T-cell (primary cell): Measurements from ENCODE around the gene PVALB. TPM values are rescaled to one million over a fixed set of nuclear protein-coding genes. Genes with fewer than 3 reads are reported as not detected.

Experiments used
- ATAC-seq, 4 experiments: fragments of 200-7000 bp in 3 of 4; fragments of 150-1000 bp in 1 of 4; cut with Tn5 transposase; replicated peaks in 1 of 4; 1 replicate in 3 of 4; 2 replicates in 1 of 4; pipeline ENCODE4 v1.10.0; 2021; ENCODE audit warnings: moderate library complexity in 3 of 4, mild to moderate bottlenecking in 2 of 4, moderate number of reproducible peaks in 1 of 4
- CTCF ChIA-PET, 2 donors: fragments of 300-600 bp; sonication (Branson Sonifier 250); formaldehyde crosslinking; loops; one replicate each; lab custom pipeline; 2022; ENCODE audit warnings: antibody characterized with exemption in 2 of 2; lab: Charles Lee
- POLR2A ChIA-PET, 2 donors: fragments of 300-600 bp; sonication (Branson Sonifier 250); formaldehyde crosslinking; loops; one replicate each; lab custom pipeline; 2022; ENCODE audit warnings: antibody characterized with exemption in 2 of 2; lab: Charles Lee
- DNase-seq, 35 experiments: peaks; one replicate each; pipeline versions ENCODE4 v3.0.0 to v3.0.0-alpha.2; 2013 to 2023
- H3K27ac ChIP-seq: one replicate; pipeline ENCODE4 v1.5.1; 2013; ENCODE audit warnings: low read length
- H3K27me3 ChIP-seq, 2 experiments: replicated peaks in 1 of 2; 1 replicate in 1 of 2; 2 replicates in 1 of 2; pipeline versions ENCODE4 v1.6.1 to v1.7.0; 2013; ENCODE audit warnings: low read length in 1 of 2, mixed read lengths in 1 of 2; ENCODE audit not compliant: control insufficient read depth in 2 of 2, insufficient read depth in 2 of 2; ENCODE audit errors: extremely low read depth in 1 of 2
- H3K36me3 ChIP-seq, 2 donors: 1 replicate in 1 of 2; 2 replicates in 1 of 2; pipeline versions ENCODE4 v1.6.1 to v1.7.0; 2013; ENCODE audit warnings: low read length in 1 of 2; ENCODE audit not compliant: control insufficient read depth in 2 of 2, insufficient read depth in 1 of 2; ENCODE audit errors: extremely low read depth in 1 of 2
- H3K4me1 ChIP-seq, 2 experiments: 1 replicate in 1 of 2; 2 replicates in 1 of 2; pipeline versions ENCODE4 v1.6.1 to v1.7.0; 2013; ENCODE audit warnings: low read length in 2 of 2, mixed read lengths in 1 of 2; ENCODE audit not compliant: insufficient read depth in 2 of 2, control insufficient read depth in 1 of 2; ENCODE audit errors: extremely low read depth in 1 of 2
- H3K4me3 ChIP-seq, 2 donors: 1 replicate in 1 of 2; 2 replicates in 1 of 2; pipeline versions ENCODE4 v1.5.1 to v1.7.0; 2013; ENCODE audit warnings: mild to moderate bottlenecking in 2 of 2, low read length in 1 of 2, moderate library complexity in 1 of 2; ENCODE audit not compliant: control insufficient read depth in 1 of 2; ENCODE audit errors: extremely low read depth in 1 of 2
- H3K9me3 ChIP-seq: 2 replicates; pipeline ENCODE4 v1.7.0; 2013
- H3K27ac Mint-ChIP-seq, 2 donors: one replicate each; pipeline ENCODE4 v1.8.0; 2020 to 2021; ENCODE audit warnings: mild to moderate bottlenecking in 2 of 2, mixed read lengths in 2 of 2
- H3K27me3 Mint-ChIP-seq, 2 donors: one replicate each; pipeline ENCODE4 v1.8.0; 2021 to 2022; ENCODE audit warnings: mixed read lengths in 2 of 2
- H3K36me3 Mint-ChIP-seq: one replicate; pipeline ENCODE4 v1.8.0; 2021; ENCODE audit warnings: mixed read lengths
- H3K4me1 Mint-ChIP-seq, 3 donors: one replicate each; pipeline ENCODE4 v1.8.0; 2020 to 2022; ENCODE audit warnings: mixed read lengths in 3 of 3, mild to moderate bottlenecking in 1 of 3
- H3K4me3 Mint-ChIP-seq, 3 donors: one replicate each; pipeline ENCODE4 v1.8.0; 2020 to 2022; ENCODE audit warnings: mild to moderate bottlenecking in 3 of 3, mixed read lengths in 3 of 3, moderate library complexity in 3 of 3
- H3K9me3 Mint-ChIP-seq, 3 donors: one replicate each; pipeline ENCODE4 v1.8.0; 2020 to 2022; ENCODE audit warnings: mixed read lengths in 3 of 3
- WGBS: methylation state at CpG from one replicate; pipeline ENCODE4 v1.1.5; 2013; ENCODE audit warnings: missing lambda C conversion rate; ENCODE audit not compliant: insufficient coverage; 5-methylcytosine and 5-hydroxymethylcytosine counted together
- total RNA-seq, 35 experiments: library from RNA in 6 of 35; stranded (reverse) in 6 of 35; fragments of 120-200 nt in 1 of 35; gene quantifications; one replicate each; pipeline versions ENCODE4 v1.2.1 to v1.2.4 and lab custom pipeline; 2013 to 2026

PVALB gene
- total RNA-seq, 5 donors from 2014 or later (not counting 1 experiment from before 2014, with no cell fraction given), result not detected

DNA sequence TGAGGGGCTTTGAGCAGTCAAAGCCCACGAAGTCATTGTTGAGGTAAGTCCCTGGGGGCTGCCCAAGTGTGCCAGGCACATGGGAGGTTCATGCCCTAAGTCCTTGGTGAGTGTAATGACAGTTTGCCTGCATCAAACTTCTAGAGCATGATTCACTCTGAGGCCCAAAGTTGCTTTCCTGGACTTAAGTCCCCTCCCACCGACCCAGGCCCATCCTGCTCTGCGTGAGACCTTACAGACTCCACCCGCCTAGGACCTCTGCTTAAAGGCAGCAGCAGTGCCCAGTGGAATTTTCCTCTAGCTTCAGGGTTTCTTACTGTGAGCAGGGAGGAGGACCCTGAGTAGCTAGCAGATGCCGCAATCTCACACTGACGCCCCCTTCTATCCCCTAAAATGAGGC lies 5.7 kb upstream of the PVALB start:
- Histone ChIP-seq H3K4me3 (no peak overlapping the region), H3K9me3 (no peaks in the 10 kb centered on the region), H3K27me3 (peaks cover 0 to 50% of the 10 kb centered on the region in 2 experiments), H3K36me3 (no peaks in the 10 kb centered on the region), H3K4me1 (no peaks in the 10 kb centered on the region), H3K27ac (no peak overlapping the region)
- Mint-ChIP-seq H3K27ac (no peak overlapping the region), H3K4me3 (no peak overlapping the region), H3K36me3 (no peaks in the 10 kb centered on the region), H3K27me3 (peaks cover 56 to 59% of the 10 kb centered on the region in 2 donors), H3K9me3 (no peaks in the 10 kb centered on the region), H3K4me1 (peaks cover 1 to 3% (median 2%) of the 10 kb centered on the region in 3 donors)
- DNase-seq (no peak), ATAC-seq (no peak)
- POLR2A ChIA-PET, result no interaction called here
- WGBS, result 67% methylated on average over 3 of the region's 6 CpGs
- CTCF ChIA-PET, result no interaction called here

GRCh38 chr22:36819112-36819511 lies 2.3 kb upstream of the PVALB start:
- H3K9me3 Mint-ChIP-seq, result no peaks in the 10 kb centered on the region

GRCh38 chr22:36818010-36818642 lies 1.3 kb upstream of the PVALB start:
- CTCF ChIA-PET, result no interaction called here
- peaks cover 0 to 66% of the 10 kb centered on the region in 2 experiments for H3K27me3 ChIP-seq
- Mint-ChIP-seq H3K4me1 (peaks cover 4 to 15% (median 11%) of the 10 kb centered on the region in 3 donors), H3K27ac (no peak overlapping the region), H3K4me3 (peak overlapping the region in 1 of 3 donors; percentile 65), H3K9me3 (no peaks in the 10 kb centered on the region), H3K27me3 (peaks cover 58 to 80% of the 10 kb centered on the region in 2 donors), H3K36me3 (no peaks in the 10 kb centered on the region)
- 85% methylated on average over 5 of the region's 6 CpGs for WGBS
- peaks cover 2 to 14% of the 10 kb centered on the region in 2 experiments for H3K4me1 ChIP-seq
- DNase-seq, result no peak
- no peaks in the 10 kb centered on the region for H3K36me3 ChIP-seq
- no peak overlapping the region for H3K27ac ChIP-seq
- POLR2A ChIA-PET, result no interaction called here
- ATAC-seq, result no peak
- H3K4me3 ChIP-seq, result no peak overlapping the region
- H3K9me3 ChIP-seq, result no peaks in the 10 kb centered on the region

More at GRCh38 chr22:36819112-36819511, 2.3 kb upstream of the PVALB start:
- no peak overlapping the region for H3K4me3 Mint-ChIP-seq
- no peaks in the 10 kb centered on the region for H3K36me3 ChIP-seq
- peaks cover 0 to 69% of the 10 kb centered on the region in 2 experiments for H3K27me3 ChIP-seq
- ChIA-PET CTCF (no interaction called here), POLR2A (no interaction called here)
- 75% methylated on average over 1 of the region's 9 CpGs for WGBS
- DNase-seq (no peak), ATAC-seq (no peak)
- H3K27ac ChIP-seq, result no peak overlapping the region
- H3K27me3 Mint-ChIP-seq, result peaks cover 57 to 81% of the 10 kb centered on the region in 2 donors
- H3K36me3 Mint-ChIP-seq, result no peaks in the 10 kb centered on the region
- H3K4me1 Mint-ChIP-seq, result peaks cover 4 to 15% (median 11%) of the 10 kb centered on the region in 3 donors
- H3K27ac Mint-ChIP-seq, result no peak overlapping the region
- H3K4me3 ChIP-seq, result no peak overlapping the region
- no peaks in the 10 kb centered on the region for H3K9me3 ChIP-seq
- H3K4me1 ChIP-seq, result peaks cover 2 to 14% of the 10 kb centered on the region in 2 experiments

- no peaks in the 10 kb centered on the region for H3K36me3 ChIP-seq
- H3K4me1 ChIP-seq, result peaks cover 2 to 14% of the 10 kb centered on the region in 2 experiments
- no peak overlapping the region for H3K27ac ChIP-seq
- no peak overlapping the region for H3K4me3 ChIP-seq
- ATAC-seq, result no peak
- DNase-seq, result no peak
- Mint-ChIP-seq H3K36me3 (no peaks in the 10 kb centered on the region), H3K27ac (peak overlapping the region in 1 of 2 donors; percentile 39), H3K4me1 (peaks cover 4 to 15% (median 11%) of the 10 kb centered on the region in 3 donors), H3K4me3 (peak overlapping the region in 2 of 3 donors; percentile 25 to 65), H3K27me3 (peaks cover 61 to 81% of the 10 kb centered on the region in 2 donors), H3K9me3 (no peaks in the 10 kb centered on the region)
- ChIA-PET POLR2A (no interaction called here), CTCF (no interaction called here)
- H3K9me3 ChIP-seq, result no peaks in the 10 kb centered on the region
- peaks cover 0 to 65% of the 10 kb centered on the region in 2 experiments for H3K27me3 ChIP-seq
- 60% methylated on average over 3 of the region's 5 CpGs for WGBS
Measured at GRCh38 chr22:36817525-36817848, 652 bp upstream of the PVALB start.

DNA sequence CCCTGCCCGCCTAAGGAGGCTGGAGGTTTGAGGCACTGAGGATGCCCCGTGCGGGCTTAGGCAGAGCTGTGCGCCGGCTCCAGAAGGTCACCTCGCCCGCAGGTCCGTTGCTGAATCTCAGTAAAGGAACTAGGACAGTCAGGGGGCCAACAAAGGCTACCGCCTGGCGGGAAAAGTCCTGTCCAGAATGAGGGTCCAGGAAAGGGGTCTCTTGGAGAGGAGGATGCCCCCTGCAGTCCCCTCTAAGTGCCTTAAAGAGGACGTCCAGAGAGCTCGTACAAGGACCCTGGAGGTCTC lies 548 bp downstream of the PVALB start:
- no peaks in the 10 kb centered on the region for H3K9me3 ChIP-seq
- Mint-ChIP-seq H3K4me3 (peak overlapping the region in 1 of 3 donors; percentile 59), H3K9me3 (no peaks in the 10 kb centered on the region), H3K36me3 (no peaks in the 10 kb centered on the region), H3K27me3 (peaks cover 62 to 83% of the 10 kb centered on the region in 2 donors), H3K27ac (no peak overlapping the region), H3K4me1 (peaks cover 4 to 15% (median 11%) of the 10 kb centered on the region in 3 donors)
- WGBS, result 5% methylated on average over 12 of the region's 12 CpGs
- no peaks in the 10 kb centered on the region for H3K36me3 ChIP-seq
- peaks cover 2 to 14% of the 10 kb centered on the region in 2 experiments for H3K4me1 ChIP-seq
- ChIA-PET CTCF (no interaction called here), POLR2A (no interaction called here)
- DNase-seq (no peak), ATAC-seq (no peak)
- no peak overlapping the region for H3K27ac ChIP-seq
- no peak overlapping the region for H3K4me3 ChIP-seq
- peaks cover 0 to 63% of the 10 kb centered on the region in 2 experiments for H3K27me3 ChIP-seq

DNA sequence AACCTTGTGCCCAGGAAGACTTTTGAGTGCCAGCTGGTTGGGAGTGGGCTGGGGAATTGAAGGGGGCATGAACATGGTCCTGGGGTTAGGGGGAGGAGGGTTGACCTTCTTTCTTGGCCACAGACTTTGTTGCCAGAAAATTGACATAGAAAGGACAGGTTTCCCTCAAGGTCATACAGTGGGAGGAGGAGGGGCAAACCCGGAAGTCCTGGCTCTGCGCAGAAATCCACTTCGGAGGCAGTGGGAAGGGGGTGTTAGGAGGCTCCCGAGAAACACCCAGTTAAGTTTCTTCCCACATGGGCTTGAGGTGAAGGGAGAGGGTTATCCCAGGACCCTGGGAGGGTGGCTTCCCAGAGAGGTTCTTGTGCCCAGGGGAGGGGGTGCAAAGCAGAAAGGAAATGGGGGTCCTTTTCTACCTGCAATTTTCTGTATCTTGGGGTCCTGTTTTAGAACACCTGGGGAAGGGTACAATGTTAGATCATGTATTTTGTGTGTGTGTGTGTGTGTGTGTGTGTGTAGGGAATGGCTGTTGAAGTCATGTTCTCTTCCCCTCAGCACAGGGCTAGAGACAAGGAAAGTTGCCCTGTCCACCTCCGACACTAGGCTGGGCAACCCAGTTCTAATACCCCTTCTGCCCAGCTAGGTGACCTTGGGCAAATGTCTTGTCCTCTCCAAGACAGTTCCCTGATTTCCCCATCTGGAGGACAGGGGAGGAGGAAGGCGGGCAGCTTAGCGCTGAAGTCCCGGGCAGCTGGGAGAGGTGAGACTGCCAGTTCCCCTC lies 1.1 kb downstream of the PVALB start:
- Histone ChIP-seq H3K36me3 (no peaks in the 10 kb centered on the region), H3K27ac (no peak overlapping the region), H3K27me3 (peaks cover 0 to 63% of the 10 kb centered on the region in 2 experiments), H3K9me3 (no peaks in the 10 kb centered on the region), H3K4me1 (peaks cover 2 to 14% of the 10 kb centered on the region in 2 experiments), H3K4me3 (no peak overlapping the region)
- no peak for ATAC-seq
- CTCF ChIA-PET, result no interaction called here
- Mint-ChIP-seq H3K27ac (peak overlapping the region in 1 of 2 donors; percentile 59), H3K4me3 (peak overlapping the region in 1 of 3 donors; percentile 59), H3K9me3 (no peaks in the 10 kb centered on the region), H3K27me3 (peaks cover 62 to 78% of the 10 kb centered on the region in 2 donors), H3K36me3 (no peaks in the 10 kb centered on the region), H3K4me1 (peaks cover 4 to 15% (median 12%) of the 10 kb centered on the region in 3 donors)
- POLR2A ChIA-PET, result no interaction called here
- 39% methylated on average over 7 of the region's 8 CpGs for WGBS
- DNase-seq, result no peak
